Measurements from ENCODE around the gene NHLH1.

GRCh38 chr1:160362168-160362957, 4.5 kb upstream of the NHLH1 start:
- TF ChIP-seq POLR2A (IDR thresholded peaks at IDR 0.05) (no peak), CTCF (IDR thresholded peaks at IDR 0.05) (no peak)
